B cell (primary cell): ENCODE measurements around the gene PPP2R5B. TPM values are rescaled to one million over a fixed set of nuclear protein-coding genes. Genes with fewer than 3 reads are reported as not detected.

Source experiments
- ATAC-seq: fragments of 200-7000 bp; cut with Tn5 transposase; one replicate; pipeline ENCODE4 v1.10.0; 2021; ENCODE audit warnings: low read depth, mild to moderate bottlenecking, moderate number of reproducible peaks, moderate library complexity
- CTCF ChIA-PET: fragments of 350-600 bp; sonication (Branson Sonifier 250); formaldehyde crosslinking; loops from one replicate; lab custom pipeline; 2021; ENCODE audit warnings: antibody characterized with exemption, inconsistent platforms; lab: Charles Lee
- POLR2A ChIA-PET: fragments of 350-600 bp; sonication (Branson Sonifier 250); formaldehyde crosslinking; loops from one replicate; lab custom pipeline; 2021; ENCODE audit warnings: antibody characterized with exemption; lab: Charles Lee
- DNase-seq: peaks from one replicate; pipeline ENCODE4 v3.0.0; 2013
- H2AFZ ChIP-seq: 2 replicates; pipeline ENCODE4 v1.6.1; 2012; ENCODE audit warnings: mild to moderate bottlenecking, low read depth, low read length; ENCODE audit not compliant: insufficient read depth, poor library complexity, severe bottlenecking
- H3K27ac ChIP-seq, 2 donors: 1 replicate in 1 of 2; 2 replicates in 1 of 2; pipeline ENCODE4 v1.5.1; 2012 to 2013; ENCODE audit warnings: low read length in 2 of 2, mild to moderate bottlenecking in 2 of 2, moderate library complexity in 1 of 2
- H3K27me3 ChIP-seq, 4 experiments: fragments of 200-600 bp in 1 of 4; sonication (generic) in 1 of 4; replicated peaks in 1 of 4; 1 replicate in 2 of 4; 2 replicates in 2 of 4; pipeline versions ENCODE4 v1.6.1 to v1.7.0; 2013 to 2016; ENCODE audit warnings: low read length in 3 of 4, mild to moderate bottlenecking in 2 of 4, mixed read lengths in 1 of 4, moderate library complexity in 1 of 4; ENCODE audit not compliant: insufficient read depth in 4 of 4, control insufficient read depth in 3 of 4; ENCODE audit errors: control extremely low read depth in 1 of 4
- H3K36me3 ChIP-seq, 2 experiments: replicated peaks in 1 of 2; 1 replicate in 1 of 2; 2 replicates in 1 of 2; pipeline versions ENCODE4 v1.6.1 to v1.7.1; 2013; ENCODE audit warnings: low read length in 1 of 2; ENCODE audit not compliant: insufficient read depth in 2 of 2, control insufficient read depth in 1 of 2; ENCODE audit errors: control extremely low read depth in 1 of 2, extremely low read depth in 1 of 2
- H3K4me1 ChIP-seq, 2 donors: fragments of 200-600 bp in 1 of 2; sonication (generic) in 1 of 2; 1 replicate in 1 of 2; 2 replicates in 1 of 2; pipeline versions ENCODE4 v1.5.1 to v1.6.1; 2013 to 2017; ENCODE audit warnings: low read length in 2 of 2; ENCODE audit not compliant: control insufficient read depth in 2 of 2, insufficient read depth in 2 of 2
- H3K4me2 ChIP-seq: replicated peaks from 2 replicates; pipeline ENCODE3; 2012; ENCODE audit warnings: mild to moderate bottlenecking, low read depth, low read length; ENCODE audit not compliant: poor library complexity, severe bottlenecking
- H3K4me3 ChIP-seq, 5 experiments: fragments of 200-600 bp in 1 of 5; sonication (generic) in 1 of 5; 1 replicate in 3 of 5; 2 replicates in 2 of 5; pipeline versions ENCODE4 v1.5.1 to v1.7.0; 2011 to 2016; ENCODE audit warnings: low read length in 4 of 5, mild to moderate bottlenecking in 4 of 5, low read depth in 2 of 5, control low read depth in 1 of 5, moderate library complexity in 1 of 5; ENCODE audit not compliant: insufficient read depth in 1 of 5; ENCODE audit errors: control extremely low read depth in 1 of 5, extremely low read depth in 1 of 5
- H3K79me2 ChIP-seq: fragments of 200-600 bp; sonication (generic); one replicate; pipeline ENCODE4 v1.6.0; 2016; ENCODE audit warnings: low read length; ENCODE audit not compliant: control insufficient read depth, insufficient read depth
- H3K9ac ChIP-seq: fragments of 200-600 bp; sonication (generic); 2 replicates; pipeline ENCODE4 v1.6.1; 2017; ENCODE audit warnings: mild to moderate bottlenecking, low read length, moderate library complexity
- H3K9me3 ChIP-seq, 3 donors: one replicate each; pipeline versions ENCODE4 v1.6.1 to v1.7.1; 2013; ENCODE audit warnings: low read length in 2 of 3; ENCODE audit not compliant: control insufficient read depth in 2 of 3, insufficient read depth in 1 of 3; ENCODE audit errors: control extremely low read depth in 1 of 3
- H4K20me1 ChIP-seq: 2 replicates; pipeline ENCODE4 v1.6.0; 2012; ENCODE audit warnings: mild to moderate bottlenecking, low read length; ENCODE audit not compliant: insufficient read depth, control insufficient read depth, poor library complexity, severe bottlenecking
- H3K27ac Mint-ChIP-seq: one replicate; pipeline ENCODE4 v1.8.0; 2021; ENCODE audit warnings: mixed read lengths
- H3K27me3 Mint-ChIP-seq: one replicate; pipeline ENCODE4 v1.8.0; 2021; ENCODE audit warnings: mixed read lengths
- H3K4me1 Mint-ChIP-seq: one replicate; pipeline ENCODE4 v1.8.0; 2021; ENCODE audit warnings: mixed read lengths
- H3K4me3 Mint-ChIP-seq: one replicate; pipeline ENCODE4 v1.8.0; 2021; ENCODE audit warnings: mixed read lengths
- H3K9me3 Mint-ChIP-seq: one replicate; pipeline ENCODE4 v1.8.0; 2022; ENCODE audit warnings: mixed read lengths; ENCODE audit not compliant: insufficient read depth
- EZH2 ChIP-seq: IDR thresholded peaks from 2 replicates; pipeline ENCODE4 v1.6.1; 2012; ENCODE audit warnings: borderline replicate concordance, low read depth, mild to moderate bottlenecking, moderate library complexity, low read length; ENCODE audit not compliant: insufficient read depth, poor library complexity, severe bottlenecking
- WGBS: methylation state at CpG from one replicate; pipeline ENCODE4 v1.1.5; 2013; ENCODE audit warnings: missing lambda C conversion rate; ENCODE audit not compliant: insufficient coverage; 5-methylcytosine and 5-hydroxymethylcytosine counted together
- intact Hi-C: fragments of 100-400 bp; cut with micrococcal nuclease; formaldehyde crosslinking; loops from one replicate; pipeline ENCODE4 v1.10.0; 2022
- polyA plus RNA-seq: library from polyadenylated mRNA; depleted of rRNA; stranded (reverse); fragments of >200 nt; gene quantifications from 2 replicates; pipeline ENCODE4 v1.2.3, GENCODE V29; 2012
- total RNA-seq, 2 donors: library from RNA; stranded (reverse); fragments of 120-200 nt in 1 of 2; gene quantifications; 1 replicate in 1 of 2; 2 replicates in 1 of 2; pipeline versions ENCODE4 v1.2.3 to v1.2.4, GENCODE V29; 2013 to 2022
- TF ChIP-seq, protein P1 (sequence below): fragments of 200-600 bp; IDR thresholded peaks from one replicate; pipeline ENCODE4 v1.8.0; 2022; ENCODE audit warnings: antibody characterized with exemption, mild to moderate bottlenecking

Gene PPP2R5B
- total and polyA plus RNA-seq, 2 donors (not counting 1 experiment from before 2014, with no cell fraction given): 22.6 to 30.5 TPM

DNA sequence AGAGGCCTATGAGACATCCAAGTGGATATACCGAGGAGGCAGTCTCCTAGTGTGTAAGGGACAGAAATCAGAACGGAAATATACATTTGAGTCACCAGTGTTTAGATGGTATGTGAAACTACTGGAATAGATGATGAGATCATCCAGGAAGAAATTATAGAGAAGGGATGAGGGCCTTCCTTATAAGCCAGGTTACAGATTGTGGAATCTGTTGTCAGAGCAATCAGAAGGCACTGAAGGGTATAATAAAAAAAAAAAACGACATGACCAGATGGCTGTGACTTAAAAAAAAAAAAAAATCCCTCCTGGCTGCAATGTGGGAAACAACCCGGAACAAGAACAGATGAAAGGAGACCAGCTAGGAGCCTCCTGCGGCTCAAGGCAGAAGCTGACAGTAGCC is 44.7 kb downstream of the PPP2R5B start:
- Histone ChIP-seq H3K79me2 (no peaks in the 10 kb centered on the region), H3K4me2 (no peak overlapping the region), H3K4me3 (no peak overlapping the region), H3K4me1 (peaks cover 24 to 34% of the 10 kb centered on the region in 2 donors), H3K27ac (no peak overlapping the region), H3K36me3 (no peaks in the 10 kb centered on the region), H3K9me3 (no peaks in the 10 kb centered on the region), H4K20me1 (no peaks in the 10 kb centered on the region), H3K9ac (no peak overlapping the region), H3K27me3 (peaks cover 0 to 3% (median 1%) of the 10 kb centered on the region in 4 experiments), H2AFZ (no peak overlapping the region)
- no peak for TF ChIP-seq EZH2
- TF ChIP-seq, protein P1, sequence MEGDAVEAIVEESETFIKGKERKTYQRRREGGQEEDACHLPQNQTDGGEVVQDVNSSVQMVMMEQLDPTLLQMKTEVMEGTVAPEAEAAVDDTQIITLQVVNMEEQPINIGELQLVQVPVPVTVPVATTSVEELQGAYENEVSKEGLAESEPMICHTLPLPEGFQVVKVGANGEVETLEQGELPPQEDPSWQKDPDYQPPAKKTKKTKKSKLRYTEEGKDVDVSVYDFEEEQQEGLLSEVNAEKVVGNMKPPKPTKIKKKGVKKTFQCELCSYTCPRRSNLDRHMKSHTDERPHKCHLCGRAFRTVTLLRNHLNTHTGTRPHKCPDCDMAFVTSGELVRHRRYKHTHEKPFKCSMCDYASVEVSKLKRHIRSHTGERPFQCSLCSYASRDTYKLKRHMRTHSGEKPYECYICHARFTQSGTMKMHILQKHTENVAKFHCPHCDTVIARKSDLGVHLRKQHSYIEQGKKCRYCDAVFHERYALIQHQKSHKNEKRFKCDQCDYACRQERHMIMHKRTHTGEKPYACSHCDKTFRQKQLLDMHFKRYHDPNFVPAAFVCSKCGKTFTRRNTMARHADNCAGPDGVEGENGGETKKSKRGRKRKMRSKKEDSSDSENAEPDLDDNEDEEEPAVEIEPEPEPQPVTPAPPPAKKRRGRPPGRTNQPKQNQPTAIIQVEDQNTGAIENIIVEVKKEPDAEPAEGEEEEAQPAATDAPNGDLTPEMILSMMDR: no peak
- intact Hi-C loops: no loop called here
- H3K4me3 Mint-ChIP-seq: no peak overlapping the region
- H3K27me3 Mint-ChIP-seq: peaks cover 3% of the 10 kb centered on the region
- H3K4me1 Mint-ChIP-seq: peaks cover 20% of the 10 kb centered on the region
- ChIA-PET CTCF (no interaction called here), POLR2A (interaction anchor here (0.7 kb wide), 1 partner anchor 122 kb away, joined by 5 read pairs; no protein-coding TSS in a partner anchor)
- ATAC-seq (no peak), DNase-seq (no peak)
- H3K27ac Mint-ChIP-seq: peak overlapping the region; percentile 18
- no peaks in the 10 kb centered on the region for H3K9me3 Mint-ChIP-seq
- 87% methylated on average over 4 of the region's 5 CpGs for WGBS

DNA sequence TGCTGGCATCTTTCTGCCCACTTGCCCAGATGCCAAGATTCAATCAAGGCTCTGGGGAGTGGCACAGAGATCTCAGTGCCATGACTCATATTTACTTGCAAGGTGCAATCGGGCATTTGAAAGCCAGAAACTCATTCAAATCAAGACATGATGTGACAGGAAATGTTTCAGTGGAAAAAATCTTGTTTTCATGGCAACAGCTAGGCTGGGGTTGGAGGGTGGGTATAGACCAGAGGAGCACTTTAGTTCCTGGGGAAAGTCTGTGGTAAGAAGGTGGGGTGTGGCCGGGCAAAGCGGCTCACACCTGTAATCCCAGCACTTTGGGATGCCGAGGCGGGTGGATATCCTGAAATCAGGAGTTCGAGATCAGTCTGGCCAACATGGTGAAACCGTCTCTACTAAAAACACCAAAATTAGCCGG is 46.3 kb downstream of the PPP2R5B start:
- H3K4me1 Mint-ChIP-seq: peaks cover 27% of the 10 kb centered on the region

More for the DNA sequence above, 46.3 kb downstream of the PPP2R5B start:
- peaks cover 3% of the 10 kb centered on the region for H3K27me3 Mint-ChIP-seq
- Histone ChIP-seq H3K36me3 (no peaks in the 10 kb centered on the region), H4K20me1 (no peaks in the 10 kb centered on the region), H2AFZ (no peak overlapping the region), H3K9me3 (no peaks in the 10 kb centered on the region), H3K4me1 (peaks cover 31 to 40% of the 10 kb centered on the region in 2 donors), H3K9ac (no peak overlapping the region), H3K4me3 (no peak overlapping the region), H3K27ac (no peak overlapping the region), H3K4me2 (no peak overlapping the region), H3K79me2 (no peaks in the 10 kb centered on the region), H3K27me3 (peaks cover 0 to 3% (median 1%) of the 10 kb centered on the region in 4 experiments)
- ChIA-PET POLR2A (interaction anchor here (0.7 kb wide), 2 partner anchors 69 to 93 kb away, joined by 7 to 8 read pairs; no protein-coding TSS in a partner anchor), CTCF (no interaction called here)
- H3K9me3 Mint-ChIP-seq: no peaks in the 10 kb centered on the region
- H3K27ac Mint-ChIP-seq: peak overlapping the region; percentile 79
- peak overlapping the region; percentile 82 for H3K4me3 Mint-ChIP-seq
- intact Hi-C loops: loop anchor here (5.0 kb wide), 1 partner anchor 53 kb away; the partner anchor contains the start of gene ATG2A
- no peak for TF ChIP-seq EZH2
- TF ChIP-seq, protein P1: no peak
- 81% methylated on average over 7 of the region's 8 CpGs for WGBS
- DNase-seq (no peak), ATAC-seq (peak; percentile 22)
